H1 (cell line): ENCODE results near the gene GDPD4. TPM values are rescaled to one million over a fixed set of nuclear protein-coding genes. Genes with fewer than 3 reads are reported as not detected.

Experiments used
- CTCF ChIA-PET: fragments of 300-600 bp; sonication (Branson Sonifier 250); formaldehyde crosslinking; loops from one replicate; lab custom pipeline; 2021; ENCODE audit not compliant: partially characterized antibody; lab: Charles Lee
- POLR2A ChIA-PET: fragments of 300-600 bp; sonication (Branson Sonifier 250); formaldehyde crosslinking; loops from one replicate; lab custom pipeline; 2021; ENCODE audit warnings: inconsistent platforms; ENCODE audit not compliant: partially characterized antibody; lab: Charles Lee
- DNase-seq, 2 experiments: peaks; one replicate each; pipeline versions ENCODE4 v3.0.0 to v3.0.0-alpha.2; 2010 to 2022; ENCODE audit warnings: low spot score in 2 of 2, low read depth in 1 of 2, mixed read lengths in 1 of 2
- FAIRE-seq: peaks from 2 replicates; lab custom pipeline; 2011; peaks lifted over from hg19 to GRCh38; lab: Jason Lieb, UNC
- H2AFZ ChIP-seq: 2 replicates; pipeline ENCODE4 v1.8.1; 2012; ENCODE audit warnings: low read length, inconsistent platforms
- H2AK5ac ChIP-seq: 2 replicates; pipeline ENCODE4 v1.6.1; 2013; ENCODE audit warnings: low read depth, low read length
- H2BK120ac ChIP-seq: replicated peaks from 2 replicates; pipeline ENCODE3; 2013; ENCODE audit warnings: low read depth, low read length, inconsistent platforms
- H2BK12ac ChIP-seq: 2 replicates; pipeline ENCODE4 v1.6.1; 2013; ENCODE audit warnings: low read depth, low read length
- H2BK15ac ChIP-seq: 2 replicates; pipeline ENCODE4 v1.6.1; 2013; ENCODE audit warnings: low read length
- H2BK20ac ChIP-seq: 2 replicates; pipeline ENCODE4 v1.6.1; 2013; ENCODE audit warnings: low read length
- H2BK5ac ChIP-seq: 2 replicates; pipeline ENCODE4 v1.6.1; 2013; ENCODE audit warnings: low read depth, low read length
- H3K14ac ChIP-seq: 2 replicates; pipeline ENCODE4 v1.6.1; 2013; ENCODE audit warnings: inconsistent platforms; ENCODE audit not compliant: insufficient read length
- H3K18ac ChIP-seq: 2 replicates; pipeline ENCODE4 v1.6.1; 2013; ENCODE audit warnings: low read length; ENCODE audit errors: extremely low read depth
- H3K23ac ChIP-seq: 2 replicates; pipeline ENCODE4 v1.6.1; 2013; ENCODE audit warnings: inconsistent platforms; ENCODE audit not compliant: insufficient read length
- H3K23me2 ChIP-seq: 2 replicates; pipeline ENCODE4 v1.6.1; 2013; ENCODE audit warnings: low read depth, low read length
- H3K27ac ChIP-seq: 2 replicates; pipeline ENCODE4 v1.6.1; 2011; ENCODE audit warnings: low read depth, low read length, inconsistent platforms
- H3K27me3 ChIP-seq, 4 experiments: replicated peaks in 1 of 4; 1 replicate in 1 of 4; 2 replicates in 3 of 4; pipeline versions ENCODE4 v1.6.1 to v1.8.1; 2011 to 2013; ENCODE audit warnings: low read length in 3 of 4, mild to moderate bottlenecking in 3 of 4, inconsistent platforms in 2 of 4, mixed read lengths in 2 of 4, moderate library complexity in 1 of 4; ENCODE audit not compliant: control insufficient read depth in 3 of 4, insufficient read depth in 3 of 4; ENCODE audit errors: extremely low read depth in 1 of 4
- H3K36me3 ChIP-seq, 4 experiments: 2 replicates each; pipeline versions ENCODE4 v1.6.1 to v1.8.1; 2011 to 2013; ENCODE audit warnings: mild to moderate bottlenecking in 4 of 4, low read length in 3 of 4, moderate library complexity in 2 of 4, control low read depth in 1 of 4, inconsistent platforms in 1 of 4; ENCODE audit not compliant: insufficient read depth in 4 of 4, control insufficient read depth in 2 of 4
- H3K4ac ChIP-seq: replicated peaks from 2 replicates; pipeline ENCODE3; 2013; ENCODE audit warnings: low read length, low read depth, mixed read lengths, inconsistent platforms; ENCODE audit not compliant: insufficient read length
- H3K4me1 ChIP-seq, 4 experiments: replicated peaks in 1 of 4; 1 replicate in 1 of 4; 2 replicates in 3 of 4; pipeline versions ENCODE4 v1.6.1 to v1.8.1; 2011 to 2013; ENCODE audit warnings: low read length in 3 of 4, inconsistent platforms in 2 of 4, mixed read lengths in 1 of 4; ENCODE audit not compliant: insufficient read depth in 4 of 4, control insufficient read depth in 3 of 4
- H3K4me2 ChIP-seq, 2 experiments: 2 replicates each; pipeline versions ENCODE4 v1.6.1 to v1.8.1; 2011 to 2013; ENCODE audit warnings: low read depth in 2 of 2, low read length in 2 of 2, control low read depth in 1 of 2, inconsistent platforms in 1 of 2, mild to moderate bottlenecking in 1 of 2; ENCODE audit not compliant: insufficient read depth in 1 of 2
- H3K4me3 ChIP-seq, 4 experiments: fragments of 200-600, 300-600 bp in 1 of 4; sonication (generic), shearing (Covaris generic), sonication (Bioruptor Twin) in 1 of 4; 2 replicates each; pipeline versions ENCODE4 v1.5.1 to v1.8.1; 2011 to 2016; ENCODE audit warnings: low read length in 4 of 4, low read depth in 3 of 4, control low read depth in 2 of 4, inconsistent platforms in 2 of 4, mild to moderate bottlenecking in 2 of 4, mixed read lengths in 1 of 4, moderate library complexity in 1 of 4; ENCODE audit not compliant: insufficient read depth in 2 of 4; ENCODE audit errors: extremely low read depth in 1 of 4
- H3K56ac ChIP-seq: replicated peaks from 2 replicates; pipeline ENCODE3; 2013; ENCODE audit warnings: low read depth, mild to moderate bottlenecking, mixed read lengths, low read length, inconsistent platforms; ENCODE audit not compliant: insufficient read length
- H3K79me1 ChIP-seq: 2 replicates; pipeline ENCODE4 v1.6.1; 2013; ENCODE audit warnings: low read depth, low read length, control low read depth
- H3K79me2 ChIP-seq, 2 experiments: 2 replicates each; pipeline versions ENCODE4 v1.6.1 to v1.8.1; 2012 to 2013; ENCODE audit warnings: low read length in 2 of 2, mild to moderate bottlenecking in 2 of 2, inconsistent platforms in 1 of 2; ENCODE audit not compliant: insufficient read depth in 2 of 2, control insufficient read depth in 1 of 2
- H3K9ac ChIP-seq, 4 experiments: replicated peaks in 1 of 4; 1 replicate in 1 of 4; 2 replicates in 3 of 4; pipeline versions ENCODE4 v1.6.1 to v1.8.1; 2011 to 2013; ENCODE audit warnings: low read depth in 3 of 4, low read length in 3 of 4, control low read depth in 2 of 4, mild to moderate bottlenecking in 2 of 4, moderate library complexity in 2 of 4, inconsistent platforms in 1 of 4; ENCODE audit errors: extremely low read depth in 1 of 4
- H3K9me3 ChIP-seq, 2 experiments: 2 replicates each; pipeline versions ENCODE4 v1.6.1 to v1.8.1; 2012 to 2013; ENCODE audit warnings: mild to moderate bottlenecking in 2 of 2, moderate library complexity in 2 of 2, control low read depth in 1 of 2, inconsistent platforms in 1 of 2, low read depth in 1 of 2, low read length in 1 of 2, mixed read lengths in 1 of 2; ENCODE audit not compliant: insufficient read depth in 2 of 2
- H4K20me1 ChIP-seq, 2 experiments: replicated peaks in 1 of 2; 2 replicates each; pipeline versions ENCODE3 to v1.8.1; 2011 to 2013; ENCODE audit warnings: inconsistent platforms in 2 of 2, low read length in 2 of 2, mild to moderate bottlenecking in 1 of 2; ENCODE audit not compliant: insufficient read depth in 2 of 2, control insufficient read depth in 1 of 2
- H4K5ac ChIP-seq: 2 replicates; pipeline ENCODE4 v1.6.1; 2013; ENCODE audit warnings: low read length, low read depth, mixed read lengths, inconsistent platforms; ENCODE audit not compliant: insufficient read length
- H4K8ac ChIP-seq: 2 replicates; pipeline ENCODE4 v1.8.0; 2013; ENCODE audit warnings: mild to moderate bottlenecking, moderate library complexity, low read length, inconsistent platforms; ENCODE audit not compliant: insufficient read depth; ENCODE audit errors: extremely low read depth
- H4K91ac ChIP-seq: replicated peaks from 2 replicates; pipeline ENCODE3; 2013; ENCODE audit warnings: low read length, mixed read lengths, inconsistent platforms; ENCODE audit not compliant: insufficient read length
- KDM4A ChIP-seq: IDR thresholded peaks from one replicate; pipeline ENCODE4 v1.7.1; 2012; ENCODE audit warnings: low read depth, mild to moderate bottlenecking, moderate library complexity, low read length, inconsistent platforms; ENCODE audit not compliant: severe bottlenecking
- WGBS, 2 experiments: shearing (Covaris generic) in 1 of 2; methylation state at CpG; one replicate each; pipeline versions ENCODE4 v1.1.6 to v1.1.7; 2013 to 2015; ENCODE audit warnings: low lambda C conversion rate in 2 of 2, mixed read lengths in 2 of 2, inconsistent platforms in 1 of 2, low coverage in 1 of 2, missing lambda C conversion rate in 1 of 2; ENCODE audit not compliant: insufficient replicate concordance in 2 of 2, insufficient coverage in 1 of 2, insufficient read length in 1 of 2; ENCODE audit errors: extremely low coverage in 1 of 2, missing lambda C conversion rate in 1 of 2; 5-methylcytosine and 5-hydroxymethylcytosine counted together
- polyA plus RNA-seq, 7 experiments: library from polyadenylated mRNA; depleted of rRNA in 3 of 7; stranded (reverse) in 5 of 7; unstranded in 2 of 7; fragments of >200 nt in 5 of 7; fragments of 200-250 nt in 2 of 7; gene quantifications; 1 replicate in 5 of 7; 2 replicates in 1 of 7; 4 replicates in 1 of 7; pipeline versions ENCODE4 v1.2.1 to v1.2.3, GENCODE V29; 2011 to 2013; ENCODE audit warnings: missing spikeins in 2 of 7, mixed read lengths in 2 of 7
- total RNA-seq: library from RNA; stranded (reverse); fragmentation: NEBNext Ultra II Directional; extraction: Animal tissue kit (Norgen Biotek cat#: 25700); gene quantifications from 2 replicates; pipeline ENCODE4 v1.2.1, GENCODE V29; 2021

The GDPD4 gene
- total and polyA plus RNA-seq, 2 of the 8 experiments (the other 6 are each of a cell fraction or from before 2014, with no cell fraction given), result not detected

DNA sequence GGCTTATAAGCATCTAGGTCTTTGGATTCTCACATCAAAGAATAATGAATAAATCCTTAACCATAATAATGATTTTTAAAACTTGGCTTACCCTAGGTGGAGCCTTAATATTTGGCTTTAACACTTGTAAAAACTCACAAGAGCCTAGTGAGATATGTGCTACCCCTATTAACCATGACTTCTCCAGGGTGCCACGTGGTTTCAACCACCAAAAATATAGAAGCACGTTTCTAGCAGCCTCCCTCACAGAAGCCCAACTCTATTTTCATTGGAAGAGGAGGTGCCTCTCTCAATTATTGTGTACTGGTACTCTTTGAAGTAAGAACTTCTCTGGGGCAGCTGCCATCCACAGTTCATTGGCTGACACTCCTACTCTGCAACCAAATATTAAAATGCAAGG lies 46.5 kb upstream of the GDPD4 start:
- no peaks in the 10 kb centered on the region for H3K23me2 ChIP-seq
- H3K56ac ChIP-seq, result no peak overlapping the region
- no peak overlapping the region for H3K23ac ChIP-seq
- H3K4me1 ChIP-seq, result no peaks in the 10 kb centered on the region
- DNase-seq (no peak), FAIRE-seq (no peak)
- no peak overlapping the region for H2BK15ac ChIP-seq
- ChIA-PET CTCF (interaction anchor here (0.8 kb wide), 1 partner anchor 183 kb away, joined by 4 read pairs; no protein-coding TSS in a partner anchor), POLR2A (no interaction called here)
- no peak overlapping the region for H2BK5ac ChIP-seq
- no peak overlapping the region for H3K18ac ChIP-seq
- H3K27ac ChIP-seq, result no peak overlapping the region
- H4K8ac ChIP-seq, result no peak overlapping the region
- H3K4me3 ChIP-seq, result no peak overlapping the region
- no peak overlapping the region for H3K4ac ChIP-seq
- H2BK20ac ChIP-seq, result no peak overlapping the region
- no peaks in the 10 kb centered on the region for H3K79me1 ChIP-seq
- no peak overlapping the region for H2AFZ ChIP-seq
- H3K14ac ChIP-seq, result no peak overlapping the region
- no peaks in the 10 kb centered on the region for H3K27me3 ChIP-seq
- H2AK5ac ChIP-seq, result no peak overlapping the region
- no peak overlapping the region for H4K5ac ChIP-seq
- H2BK120ac ChIP-seq, result no peak overlapping the region
- WGBS, 2 experiments, result 96% methylated on average over 2 of the region's 2 CpGs; no CpG with 5 or more reads in 1 of the 2 experiments
- H4K91ac ChIP-seq, result no peak overlapping the region
- TF ChIP-seq KDM4A, result no peak
- no peak overlapping the region for H2BK12ac ChIP-seq
- no peaks in the 10 kb centered on the region for H4K20me1 ChIP-seq
- no peak overlapping the region for H3K4me2 ChIP-seq
- H3K9me3 ChIP-seq, result no peaks in the 10 kb centered on the region
- peaks cover 0 to 27% (median 12%) of the 10 kb centered on the region in 4 experiments; a peak in 4 of 8 replicates for H3K36me3 ChIP-seq
- H3K79me2 ChIP-seq, result 0 out of 4 replicates have a peak, but pooled peaks cover 0 to 2% of the 10 kb centered on the region in 2 experiments
- H3K9ac ChIP-seq, result no peak overlapping the region
